ENCODE results near the gene CREB3L2. TPM values are rescaled to one million over a fixed set of nuclear protein-coding genes. Genes with fewer than 3 reads are reported as not detected.

Gene CREB3L2
- total and polyA plus RNA-seq, 12 donors, result 11.4 to 169 (median 63.1) TPM

- peaks cover 28 to 45% of the 10 kb centered on the region in 2 donors for H3K4me1 ChIP-seq (replicated peaks in 1 of 2)
- intact Hi-C loops (cut with DNase I), result no loop called here
- WGBS, 4 donors, result 51 to 55% (median 54%) methylated on average over 4 of the region's 4 CpGs
Measured at GRCh38 chr7:137942484-137943115, 59.3 kb downstream of the CREB3L2 start.

GRCh38 chr7:137940656-137941518, 61.0 kb downstream of the CREB3L2 start:
- intact Hi-C loops (cut with DNase I), result no loop called here
- H3K4me3 ChIP-seq, result no peak overlapping the region
- peaks cover 45 to 62% of the 10 kb centered on the region in 2 donors for H3K4me1 ChIP-seq (replicated peaks in 1 of 2)
- H3K9me3 ChIP-seq (replicated peaks in 1 of 3), result no peaks in the 10 kb centered on the region
- no peaks in the 10 kb centered on the region for H3K36me3 ChIP-seq (replicated peaks in 1 of 2)
- TF ChIP-seq POLR2A (IDR thresholded peaks at IDR 0.05), result no peak
- TF ChIP-seq CTCF (IDR thresholded peaks at IDR 0.05), result no peak
- no peaks in the 10 kb centered on the region for H3K27me3 ChIP-seq
- peak overlapping the region in 1 of 5 donors; percentile 38 for H3K27ac ChIP-seq
- DNase-seq, result no peak
- 87 to 91% (median 90%) methylated on average over 11 of the region's 11 CpGs for WGBS, 4 donors

More at GRCh38 chr7:137942484-137943115, 59.3 kb downstream of the CREB3L2 start:
- peak overlapping the region in 4 of 5 donors; percentile 62 to 84 (median 74) for H3K27ac ChIP-seq
- DNase-seq, result no peak
- no peak for TF ChIP-seq POLR2A (IDR thresholded peaks at IDR 0.05)
- no peak for TF ChIP-seq CTCF (IDR thresholded peaks at IDR 0.05)
- H3K36me3 ChIP-seq (replicated peaks in 1 of 2), result no peaks in the 10 kb centered on the region
- H3K9me3 ChIP-seq (replicated peaks in 1 of 3), result no peaks in the 10 kb centered on the region
- H3K27me3 ChIP-seq, result no peaks in the 10 kb centered on the region
- H3K4me3 ChIP-seq, result no peak overlapping the region

GRCh38 chr7:137940218-137940617, 61.7 kb downstream of the CREB3L2 start:
- H3K4me3 ChIP-seq, result no peak overlapping the region
- TF ChIP-seq CTCF (IDR thresholded peaks at IDR 0.05) (no peak), POLR2A (IDR thresholded peaks at IDR 0.05) (no peak)
- WGBS, 4 donors, result 68 to 83% (median 79%) methylated on average over 1 of the region's 1 CpG
- no peaks in the 10 kb centered on the region for H3K36me3 ChIP-seq (replicated peaks in 1 of 2)
- intact Hi-C loops (cut with DNase I), result no loop called here
- H3K4me1 ChIP-seq (replicated peaks in 1 of 2), result peaks cover 51 to 69% of the 10 kb centered on the region in 2 donors
- H3K27me3 ChIP-seq, result no peaks in the 10 kb centered on the region
- H3K27ac ChIP-seq, result peak overlapping the region in 1 of 5 donors; percentile 38
- no peak for DNase-seq
- H3K9me3 ChIP-seq (replicated peaks in 1 of 3), result no peaks in the 10 kb centered on the region

- H3K27ac ChIP-seq, result peak overlapping the region in 4 of 5 donors; percentile 67 to 84 (median 80)
- no peaks in the 10 kb centered on the region for H3K27me3 ChIP-seq
- no peak overlapping the region for H3K4me3 ChIP-seq
- intact Hi-C loops (cut with DNase I), result no loop called here
- H3K36me3 ChIP-seq (replicated peaks in 1 of 2), result no peaks in the 10 kb centered on the region
- TF ChIP-seq CTCF (IDR thresholded peaks at IDR 0.05) (no peak), POLR2A (IDR thresholded peaks at IDR 0.05) (peak in 1 of 2 donors; percentile 73)
- peaks cover 54 to 73% of the 10 kb centered on the region in 2 donors for H3K4me1 ChIP-seq (replicated peaks in 1 of 2)
- DNase-seq, result peak in 6 of 7 donors; percentile 49 to 68 (median 54)
- no peaks in the 10 kb centered on the region for H3K9me3 ChIP-seq (replicated peaks in 1 of 3)
Measured at GRCh38 chr7:137937202-137937560, 64.7 kb downstream of the CREB3L2 start.

Measured in adrenal gland (tissue), 12 donors.